OCI-LY1 (cell line): Measurements from ENCODE around the gene TM9SF4.
"Not testable (repeated sequence)": the region's sequence is repeated elsewhere in the genome, so short reads cannot be mapped to it uniquely, and the experiment has no call there.

ENCODE experiments used
- H2AFZ ChIP-seq: fragments of 200-600 bp; sonication (generic), shearing (Covaris generic); 2 replicates; pipeline ENCODE4 v1.6.0; 2014; ENCODE audit warnings: antibody characterized with exemption, mild to moderate bottlenecking, low read length
- H3F3A ChIP-seq: fragments of 200-600 bp; sonication (generic), shearing (Covaris generic); 2 replicates; pipeline ENCODE4 v1.6.0; 2014; ENCODE audit warnings: mild to moderate bottlenecking, antibody characterized with exemption, low read length, moderate library complexity; ENCODE audit not compliant: insufficient read depth
- H3K27ac ChIP-seq: fragments of 200-600 bp; sonication (generic); 2 replicates; pipeline ENCODE4 v1.5.1; 2014; ENCODE audit warnings: low read length, mixed run types, mild to moderate bottlenecking, low read depth; ENCODE audit not compliant: poor library complexity, severe bottlenecking
- H3K27me3 ChIP-seq: fragments of 200-600 bp; sonication (generic); 2 replicates; pipeline ENCODE4 v1.6.0; 2014; ENCODE audit warnings: antibody characterized with exemption, mild to moderate bottlenecking, low read length, moderate library complexity; ENCODE audit not compliant: insufficient read depth
- H3K36me3 ChIP-seq: fragments of 200-600 bp; sonication (generic); 2 replicates; pipeline ENCODE4 v1.6.1; 2014; ENCODE audit warnings: mild to moderate bottlenecking, antibody characterized with exemption, low read length, moderate library complexity, mixed read lengths; ENCODE audit not compliant: insufficient read depth
- H3K4me1 ChIP-seq: fragments of 200-600 bp; sonication (generic); 2 replicates; pipeline ENCODE4 v1.5.1; 2014; ENCODE audit warnings: mild to moderate bottlenecking, low read length, moderate library complexity; ENCODE audit not compliant: insufficient read depth, severe bottlenecking
- H3K4me2 ChIP-seq: fragments of 200-600 bp; sonication (generic), shearing (Covaris generic); 2 replicates; pipeline ENCODE4 v1.6.1; 2014; ENCODE audit warnings: low read length
- H3K4me3 ChIP-seq: fragments of 200-600 bp; sonication (generic); 2 replicates; pipeline ENCODE4 v1.5.1; 2014; ENCODE audit warnings: low read length, low read depth, mild to moderate bottlenecking, mixed read lengths; ENCODE audit not compliant: poor library complexity, severe bottlenecking
- H3K79me2 ChIP-seq: fragments of 200-600 bp; shearing (Covaris generic); 2 replicates; pipeline ENCODE4 v1.6.1; 2016; ENCODE audit warnings: mixed run types, low read length, mixed read lengths; ENCODE audit not compliant: insufficient read depth
- H3K9ac ChIP-seq: fragments of 200-600 bp; sonication (generic), shearing (Covaris generic); 2 replicates; pipeline ENCODE4 v1.6.1; 2014; ENCODE audit warnings: mild to moderate bottlenecking, low read length, mixed read lengths
- H3K9me2 ChIP-seq: fragments of 200-600 bp; sonication (generic), shearing (Covaris generic); 2 replicates; pipeline ENCODE4 v1.6.1; 2014; ENCODE audit warnings: low read depth, mild to moderate bottlenecking, low read length, mixed read lengths
- H3K9me3 ChIP-seq: fragments of 200-600 bp; shearing (Covaris generic); 2 replicates; pipeline ENCODE4 v1.6.1; 2014; ENCODE audit warnings: low read length, mixed read lengths
- H4K20me1 ChIP-seq: fragments of 200-600 bp; sonication (generic), shearing (Covaris generic); 2 replicates; pipeline ENCODE4 v1.6.0; 2016; ENCODE audit warnings: mild to moderate bottlenecking, low read length; ENCODE audit not compliant: insufficient read depth
- CTCF ChIP-seq: fragments of 200-600 bp; sonication (generic), shearing (Covaris generic); IDR thresholded peaks from 2 replicates; pipeline ENCODE4 v1.5.1; 2017; ENCODE audit warnings: mild to moderate bottlenecking, antibody characterized with exemption, low read length, moderate library complexity, mixed read lengths
- EZH2 ChIP-seq: fragments of 200-600 bp; sonication (generic), shearing (Covaris generic); IDR thresholded peaks from 2 replicates; pipeline ENCODE4 v1.8.0; 2017; ENCODE audit warnings: borderline replicate concordance, mixed run types, mild to moderate bottlenecking, antibody characterized with exemption, low read length, moderate library complexity, mixed read lengths

The TM9SF4 gene

GRCh38 chr20:32168184-32168910, 58.8 kb downstream of the TM9SF4 start:
- no peak overlapping the region for H3K4me2 ChIP-seq
- no peaks in the 10 kb centered on the region for H4K20me1 ChIP-seq
- H2AFZ ChIP-seq = no peak overlapping the region
- no peaks in the 10 kb centered on the region for H3K4me1 ChIP-seq
- H3K9ac ChIP-seq = no peak overlapping the region
- H3K27me3 ChIP-seq = no peaks in the 10 kb centered on the region
- no peaks in the 10 kb centered on the region for H3K9me2 ChIP-seq
- no peak overlapping the region for H3K4me3 ChIP-seq
- no peak overlapping the region for H3K27ac ChIP-seq
- H3K36me3 ChIP-seq = peaks cover 27% of the 10 kb centered on the region
- H3F3A ChIP-seq = no peaks in the 10 kb centered on the region
- no peaks in the 10 kb centered on the region for H3K9me3 ChIP-seq
- no peaks in the 10 kb centered on the region for H3K79me2 ChIP-seq
- TF ChIP-seq EZH2 (no peak), CTCF (no peak)

- H4K20me1 ChIP-seq, H3K4me3 ChIP-seq, H3K9me2 ChIP-seq, H3F3A ChIP-seq, H3K9me3 ChIP-seq, H3K27ac ChIP-seq, H2AFZ ChIP-seq, H3K79me2 ChIP-seq, H3K27me3 ChIP-seq, H3K4me2 ChIP-seq, H3K36me3 ChIP-seq, H3K9ac ChIP-seq, H3K4me1 ChIP-seq: not testable (repeated sequence)
Measured at GRCh38 chr20:32177696-32178095, 68.2 kb downstream of the TM9SF4 start.

DNA sequence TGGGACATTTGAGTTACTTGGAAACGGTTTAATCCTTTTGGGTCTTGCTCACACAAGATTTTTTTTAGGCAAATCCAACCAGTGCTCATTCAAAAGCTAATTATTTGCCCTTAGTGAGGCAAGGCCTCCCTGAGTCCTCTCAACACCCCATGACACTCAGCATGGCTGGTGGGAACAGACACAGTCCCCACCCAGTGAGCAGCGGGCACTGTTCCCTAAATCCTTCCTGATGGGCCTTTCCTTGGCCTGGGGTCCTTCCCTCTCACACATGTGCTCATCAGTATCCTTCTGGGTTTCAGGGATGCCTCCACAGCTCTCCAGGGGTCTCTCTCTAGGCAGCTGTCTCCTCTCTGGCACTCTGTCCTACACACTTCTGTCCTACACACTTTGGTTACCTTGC, 70.0 kb downstream of the TM9SF4 start:
- Histone ChIP-seq H3K27me3 (no peaks in the 10 kb centered on the region), H4K20me1 (no peaks in the 10 kb centered on the region), H3K9ac (no peak overlapping the region), H3K79me2 (no peaks in the 10 kb centered on the region), H2AFZ (no peak overlapping the region), H3K4me3 (no peak overlapping the region), H3K27ac (no peak overlapping the region), H3K9me2 (no peaks in the 10 kb centered on the region), H3K36me3 (no peaks in the 10 kb centered on the region; the same call in 1 of the 2 replicates), H3K4me1 (no peaks in the 10 kb centered on the region), H3K9me3 (no peaks in the 10 kb centered on the region), H3K4me2 (no peak overlapping the region), H3F3A (no peaks in the 10 kb centered on the region)
- TF ChIP-seq CTCF (no peak), EZH2 (no peak)

GRCh38 chr20:32179934-32180333, 70.4 kb downstream of the TM9SF4 start:
- no peak overlapping the region for H3K4me3 ChIP-seq
- H2AFZ ChIP-seq = no peak overlapping the region
- no peak overlapping the region for H3K27ac ChIP-seq
- H3K9me2 ChIP-seq = no peaks in the 10 kb centered on the region
- H3K4me1 ChIP-seq = no peaks in the 10 kb centered on the region
- H4K20me1 ChIP-seq = no peaks in the 10 kb centered on the region
- H3K27me3 ChIP-seq = no peaks in the 10 kb centered on the region
- no peak overlapping the region for H3K4me2 ChIP-seq
- H3F3A ChIP-seq = no peaks in the 10 kb centered on the region
- H3K79me2 ChIP-seq = no peaks in the 10 kb centered on the region
- no peak for TF ChIP-seq EZH2
- no peak for TF ChIP-seq CTCF
- H3K9me3 ChIP-seq = no peaks in the 10 kb centered on the region
- H3K36me3 ChIP-seq = no peaks in the 10 kb centered on the region; the same call in 1 of the 2 replicates
- H3K9ac ChIP-seq = no peak overlapping the region
